ENCODE results near the gene MRLN. TPM values are rescaled to one million over a fixed set of nuclear protein-coding genes. Genes with fewer than 3 reads are reported as not detected.
"Not testable (repeated sequence)": the region's sequence is repeated elsewhere in the genome, so short reads cannot be mapped to it uniquely, and the experiment has no call there.

MRLN gene
- total RNA-seq = not detected in 2 replicates

DNA sequence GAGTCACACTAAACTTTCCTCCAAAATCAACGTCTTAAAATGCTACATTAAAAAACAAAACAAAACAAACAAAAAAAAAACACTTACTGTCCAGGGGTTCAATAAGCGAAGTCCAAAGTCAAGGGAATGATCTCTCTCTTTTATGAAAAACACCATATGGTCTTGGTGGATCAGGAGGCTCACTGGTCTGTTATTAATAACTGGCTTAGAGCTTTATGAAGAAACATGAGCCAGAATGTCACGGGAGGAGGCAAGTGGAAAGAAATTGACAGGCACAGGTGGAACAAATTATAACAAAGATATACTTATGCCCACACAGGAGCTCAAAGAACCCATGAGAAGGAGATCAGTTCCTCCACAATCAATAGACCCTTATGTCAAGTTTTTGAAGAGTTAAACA lies at the start of gene MRLN:
TSS of gene MRLN (minus strand) at position 189 of the 400 bp plus-strand sequence.
- DNase-seq (ENCODE audit: low read depth) = no peak

DNA sequence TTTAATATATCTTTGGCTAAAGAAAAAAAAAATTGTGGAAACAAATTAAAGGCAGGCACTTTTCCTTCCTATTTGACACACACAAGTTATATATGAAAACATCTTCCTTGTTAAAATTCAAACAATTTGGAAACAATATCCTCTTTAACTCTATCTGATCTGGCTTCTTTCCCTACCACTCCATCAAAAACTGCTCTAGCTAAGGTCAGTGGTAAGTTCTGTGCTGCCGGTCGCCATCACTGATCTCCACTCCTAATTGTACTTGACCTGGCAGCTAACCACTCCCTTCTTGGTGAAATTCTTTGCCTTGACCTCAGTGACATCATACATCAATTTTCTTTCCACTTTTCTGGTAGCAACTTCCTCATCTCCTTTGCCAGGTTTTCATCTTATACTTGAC lies 47.9 kb upstream of the MRLN start:
- peak; percentile 5 for DNase-seq (ENCODE audit: low read depth)

- no peak for DNase-seq (ENCODE audit: low read depth)
Observed at GRCh38 chr10:59799421-59799820, 46.2 kb upstream of the MRLN start.

DNA sequence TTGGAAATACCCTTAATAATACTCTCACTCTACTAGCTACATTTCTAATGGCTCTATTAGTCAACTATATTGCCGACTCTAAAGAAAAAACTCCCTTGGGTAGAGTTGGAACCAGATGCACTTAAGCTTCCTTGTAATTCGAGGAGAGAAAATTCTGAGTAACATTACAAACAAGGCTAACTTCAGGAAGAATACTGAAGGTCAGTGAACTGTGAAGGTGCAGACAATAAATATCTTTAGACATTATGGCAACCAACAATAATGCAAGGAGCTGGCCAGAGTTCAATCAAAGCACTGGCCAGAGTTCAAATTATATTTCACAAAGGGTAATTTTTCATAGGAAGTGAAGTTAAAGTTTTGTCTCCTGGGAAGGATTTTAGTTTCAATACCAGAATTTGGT lies 40.7 kb upstream of the MRLN start:
- peak; percentile 71 for DNase-seq (ENCODE audit: low read depth)

- no peak for DNase-seq (ENCODE audit: low read depth)
Observed at GRCh38 chr10:59792812-59793211, 39.6 kb upstream of the MRLN start.

DNA sequence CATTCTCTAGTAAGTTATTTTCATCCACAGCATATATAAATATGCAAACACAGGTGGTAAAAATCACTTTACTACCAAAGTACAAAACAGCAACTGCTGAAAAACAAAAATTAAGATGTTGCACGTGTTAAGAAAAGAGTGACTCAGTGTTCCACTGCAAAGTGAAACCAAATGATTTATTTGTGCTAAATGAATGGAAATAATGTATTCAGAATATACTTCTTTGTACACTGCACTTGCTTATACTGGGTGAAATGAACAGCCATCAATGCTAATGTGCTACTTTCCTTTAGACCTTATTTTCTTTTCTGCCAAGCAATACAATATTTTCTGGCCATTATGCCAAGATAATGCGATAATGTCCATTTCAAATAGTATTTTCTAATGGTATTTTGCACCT lies 38.3 kb upstream of the MRLN start:
- DNase-seq (ENCODE audit: low read depth) = no peak

GRCh38 chr10:59790080-59790479 lies 36.8 kb upstream of the MRLN start:
- not testable (repeated sequence) for DNase-seq (ENCODE audit: low read depth)

GRCh38 chr10:59788914-59789313 lies 35.7 kb upstream of the MRLN start:
- DNase-seq (ENCODE audit: low read depth) = not testable (repeated sequence)

DNA sequence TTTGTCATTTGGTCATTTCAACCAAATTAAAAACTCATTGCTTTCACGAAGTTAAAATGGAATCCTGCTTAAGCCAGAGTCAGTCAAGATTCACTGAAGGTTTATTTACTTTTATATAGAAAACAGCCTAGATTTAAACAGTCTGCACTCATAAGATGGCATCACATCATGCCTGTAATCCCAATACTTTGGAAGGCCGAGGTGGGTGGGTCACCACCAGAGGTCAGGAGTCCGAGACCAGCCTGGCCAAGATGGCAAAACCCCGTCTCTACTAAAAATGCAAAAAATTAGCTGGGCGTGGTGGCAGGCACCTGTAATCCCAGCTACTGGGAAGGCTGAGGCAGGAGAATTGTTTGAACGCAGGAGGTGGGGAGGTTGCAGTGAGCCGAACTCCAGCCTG lies 33.8 kb upstream of the MRLN start:
- DNase-seq (ENCODE audit: low read depth) = not testable (repeated sequence)

DNA sequence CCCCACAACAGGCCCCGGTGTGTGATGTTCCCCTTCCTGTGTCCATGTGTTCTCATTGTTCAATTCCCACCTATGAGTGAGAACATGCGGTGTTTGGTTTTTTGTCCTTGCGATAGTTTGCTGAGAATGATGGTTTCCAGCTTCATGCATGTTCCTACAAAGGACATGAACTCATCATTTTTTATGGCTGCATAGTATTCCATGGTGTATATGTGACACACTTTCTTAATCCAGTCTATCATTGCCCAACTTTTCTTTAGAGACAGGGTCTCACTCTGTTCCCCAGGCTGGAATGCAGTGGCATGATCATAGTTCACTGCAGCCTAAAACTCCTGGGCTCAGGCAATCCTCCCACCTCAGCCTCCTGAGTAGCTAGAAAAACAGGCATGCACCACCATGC lies 32.2 kb upstream of the MRLN start:
- DNase-seq (ENCODE audit: low read depth) = not testable (repeated sequence)

DNA sequence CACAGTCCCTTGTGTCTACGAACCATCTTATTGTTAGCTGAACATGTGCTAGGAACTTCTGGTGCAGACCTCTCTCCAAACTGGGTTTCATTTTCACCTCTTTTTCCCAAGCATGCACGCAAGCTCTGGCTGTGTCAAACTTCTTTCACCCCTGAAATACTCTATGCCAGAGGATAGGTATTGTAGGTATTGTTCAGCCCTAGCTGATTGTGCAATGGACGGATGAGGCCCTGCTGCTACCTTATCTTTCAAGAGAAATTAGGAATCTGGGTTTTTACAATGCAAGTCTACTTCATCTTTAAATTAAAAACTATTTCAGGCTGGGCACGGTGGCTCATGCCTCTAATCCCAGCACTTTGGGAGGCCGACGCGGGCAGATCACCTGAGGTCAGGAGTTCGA lies 28.3 kb upstream of the MRLN start:
- no peak for DNase-seq (ENCODE audit: low read depth)

GRCh38 chr10:59779756-59780533 lies 26.7 kb upstream of the MRLN start:
- DNase-seq (ENCODE audit: low read depth) = no peak

GRCh38 chr10:59774451-59774850 lies 21.2 kb upstream of the MRLN start:
- DNase-seq (ENCODE audit: low read depth) = no peak

DNA sequence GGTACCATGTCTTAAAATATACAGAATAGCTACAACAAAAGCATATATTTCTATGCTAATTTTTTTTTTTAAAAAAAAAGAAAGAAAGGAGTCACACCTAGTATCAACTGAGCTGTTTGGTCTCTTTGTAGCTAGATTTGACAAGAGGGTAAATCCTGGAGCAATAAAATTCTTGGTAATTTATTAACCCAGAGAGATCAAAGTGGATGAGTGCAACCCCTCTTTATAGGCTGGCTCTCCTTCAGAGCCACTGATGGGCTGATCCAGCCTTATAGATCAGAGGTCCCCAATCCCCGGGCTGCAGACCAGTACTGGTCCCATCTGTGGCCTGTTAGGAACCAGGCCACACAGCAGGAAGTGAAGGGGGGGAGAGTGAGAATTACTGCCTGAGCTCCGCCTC lies 19.8 kb upstream of the MRLN start:
- DNase-seq (ENCODE audit: low read depth) = no peak

DNA sequence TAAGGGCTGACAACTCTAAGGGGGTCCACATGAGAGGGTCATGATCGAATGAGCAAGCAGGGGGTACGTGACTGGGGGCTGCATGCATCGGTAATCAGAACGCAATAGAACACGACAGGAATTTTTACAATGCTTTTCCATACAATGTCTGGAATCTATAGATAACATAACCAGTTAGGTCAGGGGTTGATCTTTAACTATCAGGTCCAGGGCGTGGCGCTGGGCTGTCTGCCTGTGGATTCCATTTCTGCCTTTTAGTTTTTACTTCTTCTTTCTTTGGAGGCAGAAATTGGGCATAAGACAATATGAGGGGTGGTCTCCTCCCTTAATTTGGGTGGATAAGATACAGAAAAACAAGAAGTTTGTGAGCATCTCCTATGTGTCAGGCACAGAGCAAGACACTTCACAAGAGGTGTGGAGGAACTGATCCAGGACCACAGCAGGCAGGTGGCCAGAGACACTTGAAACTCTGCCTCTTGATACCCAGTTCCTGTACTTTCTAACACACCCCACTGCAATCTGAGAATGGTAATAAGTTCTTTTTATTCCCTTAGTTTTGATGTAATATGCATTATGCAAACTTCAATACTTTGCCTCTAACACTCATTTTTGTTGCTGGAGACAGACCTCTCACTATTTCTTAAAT lies 18.0 kb upstream of the MRLN start:
- DNase-seq (ENCODE audit: low read depth) = no peak

- DNase-seq (ENCODE audit: low read depth) = no peak
Observed at GRCh38 chr10:59770689-59771088, 17.4 kb upstream of the MRLN start.

DNA sequence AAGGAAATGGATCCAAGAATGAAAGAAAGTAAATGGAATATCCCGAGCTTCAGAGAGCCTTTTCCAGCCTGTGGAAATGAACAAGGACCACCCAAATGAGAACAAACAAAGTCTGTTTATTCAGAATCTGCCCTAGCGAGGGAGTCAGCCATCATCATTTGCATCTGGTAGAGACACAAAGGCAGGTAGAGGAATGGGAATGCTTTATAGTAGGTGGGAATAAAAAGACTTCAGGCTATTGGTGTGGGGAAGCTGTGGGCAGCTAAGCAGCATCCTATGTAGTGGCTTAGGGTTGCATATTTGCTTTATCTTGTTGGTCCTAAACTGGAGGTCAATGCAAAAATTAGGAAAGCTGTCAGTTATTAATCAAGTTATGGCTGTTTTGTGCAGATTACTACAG lies 9.2 kb upstream of the MRLN start:
- DNase-seq (ENCODE audit: low read depth) = no peak

DNA sequence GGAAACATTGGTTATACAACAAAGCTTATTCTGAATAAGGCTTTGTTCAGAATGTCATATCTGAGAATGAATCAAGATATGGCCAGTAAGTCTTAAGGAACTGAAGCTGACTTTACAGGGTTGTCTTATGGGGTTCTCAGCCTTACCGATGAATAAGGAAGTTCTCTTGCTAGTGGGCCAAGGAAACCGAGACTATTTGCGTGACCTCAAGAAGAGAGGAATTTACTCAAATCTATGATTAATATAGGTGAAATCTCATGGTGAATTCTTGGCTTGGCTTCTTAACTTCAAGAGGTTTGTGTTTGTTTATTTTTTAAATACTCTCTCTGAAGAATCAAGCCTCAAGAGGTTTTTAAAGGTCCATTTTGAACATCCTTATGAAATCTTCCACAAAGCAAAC lies 4.7 kb upstream of the MRLN start:
- no peak for DNase-seq (ENCODE audit: low read depth)

- no peak for DNase-seq (ENCODE audit: low read depth)
Observed at GRCh38 chr10:59754951-59755350, 1.7 kb upstream of the MRLN start.

DNA sequence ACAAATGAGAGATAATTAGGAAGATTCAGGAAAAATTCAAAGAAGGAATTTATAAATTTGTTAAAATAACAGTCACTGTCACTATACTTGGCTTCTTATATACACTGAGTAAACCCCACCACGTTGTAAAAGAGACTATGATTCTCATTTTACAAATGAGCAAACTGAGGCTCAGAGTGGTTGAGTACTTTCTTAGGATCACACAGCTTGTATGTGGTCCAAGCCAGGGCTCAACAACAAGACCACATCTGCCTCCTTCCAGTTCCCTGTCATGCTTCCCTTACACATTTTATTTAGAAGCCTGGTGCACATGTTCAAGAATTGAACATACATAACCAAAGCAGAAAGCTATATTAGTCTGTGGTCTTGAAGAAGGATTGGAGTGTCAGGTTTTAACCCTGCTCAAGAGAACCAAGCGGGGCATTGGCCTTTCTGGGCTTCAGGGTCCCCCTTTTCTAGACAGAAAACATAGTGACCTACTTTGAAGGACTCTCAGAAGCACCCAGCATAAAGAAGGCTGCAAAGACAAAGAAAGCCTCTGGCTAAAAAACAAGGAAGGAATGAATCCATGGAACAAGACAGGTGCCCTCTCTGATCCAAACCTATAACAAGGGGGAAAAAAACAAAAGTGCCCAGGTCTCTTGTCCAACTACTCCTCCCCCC lies 846 bp downstream of the MRLN start:
- no peak for DNase-seq (ENCODE audit: low read depth)

- no peak for DNase-seq (ENCODE audit: low read depth)
Observed at GRCh38 chr10:59750155-59750945, 2.9 kb downstream of the MRLN start.

DNA sequence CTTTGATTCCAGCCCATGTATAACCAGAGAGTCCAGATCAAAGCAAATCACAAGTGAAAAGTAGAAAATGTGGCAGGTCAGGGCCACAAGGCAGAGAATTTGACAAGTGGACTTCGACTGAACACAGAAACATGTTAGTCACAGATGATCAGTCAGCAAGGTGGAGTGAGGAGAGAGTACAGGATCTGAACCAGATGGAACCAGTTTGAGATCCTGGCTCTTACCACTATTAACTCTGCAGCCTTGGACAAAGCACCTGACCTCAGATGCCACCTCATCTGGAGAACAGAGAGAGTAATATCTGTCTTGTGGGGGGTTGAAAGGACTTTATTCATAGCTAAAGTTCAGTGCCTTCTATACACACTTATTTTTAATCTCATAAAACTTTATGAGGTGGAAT lies 4.4 kb downstream of the MRLN start:
- peak; percentile 87 for DNase-seq (ENCODE audit: low read depth)
